Measurements from ENCODE around the gene MRTFA. TPM values are rescaled to one million over a fixed set of nuclear protein-coding genes. Genes with fewer than 3 reads are reported as not detected.
A peak's percentile ranks its signal among the peaks of the same experiment; 100 is the strongest.

MRTFA gene
- total and polyA plus RNA-seq, 9 of the 15 experiments (the other 6 are each of a cell fraction or from before 2014, with no cell fraction given) = 0.84 to 21.1 (median 3.7) TPM

DNA sequence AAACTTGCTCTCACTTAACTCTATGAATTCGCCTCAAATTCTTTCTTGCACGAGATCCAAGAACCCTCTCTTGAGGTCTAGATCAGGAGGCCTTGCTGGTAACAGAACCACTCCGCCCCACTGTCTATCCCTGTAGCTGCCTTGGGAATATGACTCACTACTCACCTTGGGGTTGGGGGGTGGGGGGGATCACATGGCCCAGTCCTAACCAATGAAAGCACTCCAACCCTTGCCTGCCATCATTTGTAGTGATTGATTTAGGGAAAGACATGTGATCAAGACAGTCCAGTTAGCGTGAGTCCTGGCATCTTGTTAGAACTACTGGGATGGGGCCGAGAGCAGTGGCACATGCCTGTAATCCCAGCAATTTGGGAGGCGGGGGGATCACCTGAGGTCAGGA is 4.8 kb upstream of the MRTFA start:
- H3K36me3 ChIP-seq (ENCODE audit: control insufficient read depth, insufficient read depth, low read length) = no peaks in the 10 kb centered on the region
- peak; percentile 27 for ATAC-seq
- peaks cover 8 to 17% of the 10 kb centered on the region in 2 experiments; a peak in 4 of 5 replicates for H3K4me1 ChIP-seq (replicated peaks in 1 of 2; ENCODE audit: control insufficient read depth in 2 of 2, insufficient read depth in 2 of 2, low read length in 2 of 2)
- H3K4me2 ChIP-seq (ENCODE audit: insufficient read depth, low read length) = no peak overlapping the region
- H3K9me1 ChIP-seq (ENCODE audit: control insufficient read depth, insufficient read depth, low read length) = no peaks in the 10 kb centered on the region
- no peak overlapping the region for H3K4me3 ChIP-seq
- H3K9ac ChIP-seq (ENCODE audit: insufficient read depth in 1 of 2, low read depth in 2 of 2, low read length in 2 of 2) = no peak overlapping the region
- no peaks in the 10 kb centered on the region for H3K27me3 ChIP-seq (ENCODE audit: control insufficient read depth in 2 of 2, insufficient read depth in 2 of 2, low read length in 2 of 2)
- peaks cover 2% of the 10 kb centered on the region; the same call in 1 of the 3 replicates for H3K79me2 ChIP-seq (ENCODE audit: control insufficient read depth, insufficient read depth, low read length)
- H3K27ac ChIP-seq (ENCODE audit: extremely low read depth, low read depth, low read length) = no peak overlapping the region
- peak; percentile 73 to 76 (median 75) for DNase-seq (ENCODE audit: extremely low read depth in 1 of 4, low spot score in 3 of 4)
- 31% methylated on average over 5 of the region's 6 CpGs for WGBS (ENCODE audit: insufficient coverage, low coverage, missing lambda C conversion rate)
- BruUV-seq (replicated peaks) = no TSS peak
- CTCF ChIA-PET (ENCODE audit: low intra/inter-chr PET ratio) = no interaction called here
- POLR2A ChIA-PET = interaction anchor here (0.8 kb wide), 1 partner anchor 10 kb away, joined by 4 read pairs; no protein-coding TSS in a partner anchor
- in situ Hi-C loops (cut with MboI) (loop anchor here (5.0 to 10.0 kb wide), 3 partner anchors 86 to 206 kb away; no protein-coding TSS in a partner anchor), intact Hi-C loops (cut with micrococcal nuclease) (no loop called here)
- peak; percentile 77 for FAIRE-seq
- no peaks in the 10 kb centered on the region for H3K9me3 ChIP-seq (replicated peaks; ENCODE audit: control insufficient read depth, insufficient read depth, low read depth, low read length)
- H2AFZ ChIP-seq (ENCODE audit: low read depth, low read length) = peak overlapping the region; percentile 48; the same call in 1 of the 2 replicates
- H4K20me1 ChIP-seq (replicated peaks; ENCODE audit: control insufficient read depth, insufficient read depth, low read length) = no peaks in the 10 kb centered on the region
- peak; percentile 92 for TF ChIP-seq JUND (IDR thresholded peaks at IDR 0.05; ENCODE audit: borderline replicate concordance, low read depth, low read length)
- peak; percentile 65; the same call in 1 of the 3 replicates for TF ChIP-seq JUND (tag; IDR thresholded peaks at IDR 0.05; ENCODE audit: borderline replicate concordance, low read depth, low read length)
- TF ChIP-seq L3MBTL2 (IDR thresholded peaks at IDR 0.05) = peak; percentile 35; the same call in 1 of the 2 replicates
- TF ChIP-seq, protein P1, sequence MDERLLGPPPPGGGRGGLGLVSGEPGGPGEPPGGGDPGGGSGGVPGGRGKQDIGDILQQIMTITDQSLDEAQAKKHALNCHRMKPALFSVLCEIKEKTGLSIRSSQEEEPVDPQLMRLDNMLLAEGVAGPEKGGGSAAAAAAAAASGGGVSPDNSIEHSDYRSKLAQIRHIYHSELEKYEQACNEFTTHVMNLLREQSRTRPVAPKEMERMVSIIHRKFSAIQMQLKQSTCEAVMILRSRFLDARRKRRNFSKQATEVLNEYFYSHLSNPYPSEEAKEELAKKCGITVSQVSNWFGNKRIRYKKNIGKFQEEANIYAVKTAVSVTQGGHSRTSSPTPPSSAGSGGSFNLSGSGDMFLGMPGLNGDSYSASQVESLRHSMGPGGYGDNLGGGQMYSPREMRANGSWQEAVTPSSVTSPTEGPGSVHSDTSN (CRISPR knock-in tag; IDR thresholded peaks at IDR 0.05; ENCODE audit: low read depth) = no peak
- TF ChIP-seq, protein P1 (tag; conservative IDR thresholded peaks at IDR 0.05; ENCODE audit: low read depth) = peak; percentile 84
- no peak for TF ChIP-seq ZFP30 (CRISPR knock-in tag; IDR thresholded peaks at IDR 0.05; ENCODE audit: borderline replicate concordance)
- TF ChIP-seq MEIS2 (IDR thresholded peaks at IDR 0.05; ENCODE audit: partially characterized antibody) = peak; percentile 92
- TF ChIP-seq, protein P2, sequence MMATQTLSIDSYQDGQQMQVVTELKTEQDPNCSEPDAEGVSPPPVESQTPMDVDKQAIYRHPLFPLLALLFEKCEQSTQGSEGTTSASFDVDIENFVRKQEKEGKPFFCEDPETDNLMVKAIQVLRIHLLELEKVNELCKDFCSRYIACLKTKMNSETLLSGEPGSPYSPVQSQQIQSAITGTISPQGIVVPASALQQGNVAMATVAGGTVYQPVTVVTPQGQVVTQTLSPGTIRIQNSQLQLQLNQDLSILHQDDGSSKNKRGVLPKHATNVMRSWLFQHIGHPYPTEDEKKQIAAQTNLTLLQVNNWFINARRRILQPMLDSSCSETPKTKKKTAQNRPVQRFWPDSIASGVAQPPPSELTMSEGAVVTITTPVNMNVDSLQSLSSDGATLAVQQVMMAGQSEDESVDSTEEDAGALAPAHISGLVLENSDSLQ (IDR thresholded peaks at IDR 0.05) = peak; percentile 84
- TF ChIP-seq, protein P3, sequence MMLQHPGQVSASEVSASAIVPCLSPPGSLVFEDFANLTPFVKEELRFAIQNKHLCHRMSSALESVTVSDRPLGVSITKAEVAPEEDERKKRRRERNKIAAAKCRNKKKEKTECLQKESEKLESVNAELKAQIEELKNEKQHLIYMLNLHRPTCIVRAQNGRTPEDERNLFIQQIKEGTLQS (IDR thresholded peaks at IDR 0.05) = peak; percentile 87
- TF ChIP-seq, protein P3 (CRISPR knock-in tag; conservative IDR thresholded peaks at IDR 0.05) = no peak
- TF ChIP-seq ZNF431 (CRISPR knock-in tag; IDR thresholded peaks at IDR 0.05) = no peak
- peak; percentile 49; the same call in 1 of the 2 replicates for TF ChIP-seq PHF21A (IDR thresholded peaks at IDR 0.05; ENCODE audit: borderline replicate concordance, low read depth)
- TF ChIP-seq JUN (IDR thresholded peaks at IDR 0.05; ENCODE audit: borderline replicate concordance, low read depth, low read length) = peak; percentile 82
- no peak for TF ChIP-seq JUN (CRISPR knock-in tag; IDR thresholded peaks at IDR 0.05; ENCODE audit: borderline replicate concordance)
